Stimulated activated CD4-positive, alpha-beta T cell treated with anti-CD3 and anti-CD28 coated beads, Interleukin-15, amount 100 ng/mL, for 24 hours (primary cell): ENCODE measurements around the gene MAPK7.

ENCODE experiments used
- DNase-seq: peaks from one replicate; pipeline ENCODE4 v3.0.0-alpha.2; 2020

MAPK7 gene

GRCh38 chr17:19424934-19425868 is 46.9 kb downstream of the MAPK7 start:
- no peak for DNase-seq

DNA sequence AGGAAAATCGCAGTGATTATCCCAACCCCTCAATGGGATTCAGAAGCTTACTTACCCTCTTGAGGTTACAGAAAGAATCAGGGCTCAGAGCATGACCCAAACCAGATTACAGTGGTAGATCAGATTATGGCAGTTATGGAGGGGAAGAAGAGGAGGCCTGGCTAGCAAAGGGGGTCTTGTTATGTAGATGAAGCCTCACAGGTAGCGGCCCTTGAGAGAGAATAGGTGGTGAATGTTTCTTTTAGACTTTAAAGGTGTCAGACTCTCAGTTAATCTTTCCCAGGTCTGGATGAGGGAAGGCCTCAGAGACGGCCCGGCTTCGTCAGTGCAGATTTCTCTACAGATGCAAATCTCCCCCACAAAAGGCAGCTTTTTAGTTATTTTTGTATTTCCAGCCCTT is 48.3 kb downstream of the MAPK7 start:
- no peak for DNase-seq

- DNase-seq, result no peak
These were observed 53.4 kb downstream of the MAPK7 start for GRCh38 chr17:19431691-19432090.
